MM.1S (cell line): ENCODE data around the gene GADD45G.

Experiments used
- DNase-seq: peaks from one replicate; pipeline ENCODE4 v3.0.0-alpha.2; 2015
- H2AFZ ChIP-seq: fragments of 300-600 bp; sonication (generic); 2 replicates; pipeline ENCODE4 v1.6.0; 2016; ENCODE audit warnings: antibody characterized with exemption, low read length
- H3F3A ChIP-seq: fragments of 300-600 bp; sonication (generic); 2 replicates; pipeline ENCODE4 v1.6.1; 2016; ENCODE audit warnings: mild to moderate bottlenecking, antibody characterized with exemption, low read length, moderate library complexity, mixed read lengths; ENCODE audit not compliant: insufficient read depth
- H3K27ac ChIP-seq: fragments of 300-600 bp; sonication (generic); 2 replicates; pipeline ENCODE4 v1.5.1; 2016; ENCODE audit warnings: mild to moderate bottlenecking, low read length
- H3K27me3 ChIP-seq: fragments of 300-600 bp; sonication (generic); replicated peaks from 2 replicates; pipeline ENCODE4 v1.6.0; 2016; ENCODE audit warnings: low read length; ENCODE audit not compliant: insufficient read depth
- H3K36me3 ChIP-seq: fragments of 300-600 bp; sonication (generic); replicated peaks from 2 replicates; pipeline ENCODE4 v1.6.1; 2016; ENCODE audit warnings: mild to moderate bottlenecking, low read length, mixed read lengths; ENCODE audit not compliant: insufficient read depth
- H3K4me1 ChIP-seq: fragments of 300-600 bp; sonication (generic); 2 replicates; pipeline ENCODE4 v1.6.1; 2016; ENCODE audit warnings: low read length, mixed read lengths
- H3K4me2 ChIP-seq: fragments of 300-600 bp; sonication (generic); 2 replicates; pipeline ENCODE4 v1.6.0; 2016; ENCODE audit warnings: low read depth, low read length
- H3K4me3 ChIP-seq: fragments of 300-600 bp; sonication (generic); 2 replicates; pipeline ENCODE4 v1.5.1; 2016; ENCODE audit warnings: low read length, mixed read lengths
- H3K79me2 ChIP-seq: fragments of 300-600 bp; sonication (generic); 2 replicates; pipeline ENCODE4 v1.6.1; 2016; ENCODE audit warnings: mixed run types, low read length, mixed read lengths
- H3K9ac ChIP-seq: fragments of 300-600 bp; sonication (generic); 2 replicates; pipeline ENCODE4 v1.6.1; 2016; ENCODE audit warnings: low read length, mixed read lengths
- H3K9me2 ChIP-seq: fragments of 300-600 bp; sonication (generic); replicated peaks from 2 replicates; pipeline ENCODE4 v1.6.1; 2016; ENCODE audit warnings: mild to moderate bottlenecking, low read length, mixed read lengths; ENCODE audit not compliant: insufficient read depth
- H3K9me3 ChIP-seq: fragments of 300-600 bp; sonication (generic); replicated peaks from 2 replicates; pipeline ENCODE4 v1.6.1; 2016; ENCODE audit warnings: mild to moderate bottlenecking, low read length, mixed read lengths; ENCODE audit not compliant: insufficient read depth
- H4K20me1 ChIP-seq: fragments of 300-600 bp; sonication (generic); 2 replicates; pipeline ENCODE4 v1.6.1; 2016; ENCODE audit warnings: mild to moderate bottlenecking, low read length, moderate library complexity, mixed read lengths; ENCODE audit not compliant: insufficient read depth
- EZH2 ChIP-seq: fragments of 300-600 bp; sonication (generic); optimal IDR thresholded peaks from 2 replicates; pipeline ENCODE3; 2017; ENCODE audit warnings: low read depth, mild to moderate bottlenecking, antibody characterized with exemption, low read length, mixed read lengths
- EZH2phosphoT487 ChIP-seq: fragments of 300-600 bp; sonication (generic); IDR thresholded peaks from 2 replicates; pipeline ENCODE4 v1.6.1; 2018; ENCODE audit warnings: antibody characterized with exemption, low read length
- TF ChIP-seq, protein P1 (sequence below): fragments of 300-600 bp; sonication (generic); IDR thresholded peaks from 2 replicates; pipeline ENCODE4 v1.5.1; 2016; ENCODE audit warnings: antibody characterized with exemption, low read length, mixed read lengths

The GADD45G gene

DNA sequence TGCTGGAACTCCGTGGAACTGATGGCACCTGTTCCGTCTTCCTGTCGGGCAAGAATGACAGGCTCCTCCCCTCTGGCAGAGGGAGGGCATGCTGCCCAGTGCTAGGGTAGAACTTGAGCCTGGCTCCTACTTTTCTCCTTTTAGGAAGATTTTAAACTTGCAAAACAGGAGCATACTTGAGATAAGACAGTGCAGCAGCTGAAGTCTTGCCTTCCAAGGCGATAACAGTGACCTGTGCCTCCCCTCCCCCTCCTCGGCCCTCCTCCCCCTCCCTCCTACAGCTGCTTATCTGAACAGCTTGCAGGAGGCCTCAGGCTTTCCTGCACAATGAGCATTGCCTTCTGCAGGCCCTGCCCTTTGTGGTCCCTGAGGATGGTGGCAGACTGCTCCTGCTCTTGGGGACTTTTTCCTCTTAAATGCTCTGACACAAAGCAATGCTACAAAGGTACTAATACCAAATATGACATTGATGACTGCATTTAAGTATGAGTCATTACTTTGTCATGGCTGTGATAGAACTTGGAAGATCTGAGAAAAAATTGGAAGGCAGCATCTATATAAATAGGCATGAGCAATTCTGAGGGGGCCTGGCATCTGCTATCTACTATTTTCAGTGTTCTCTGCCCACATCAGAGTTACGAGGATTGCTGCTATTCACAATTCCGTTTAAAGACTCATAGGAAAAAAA, 2.0 kb downstream of the GADD45G start:
- no peaks in the 10 kb centered on the region for H3K36me3 ChIP-seq
- peak overlapping the region; percentile 11; the same call in 1 of the 2 replicates for H3K9ac ChIP-seq
- no peaks in the 10 kb centered on the region for H3K9me3 ChIP-seq
- H2AFZ ChIP-seq: peak overlapping the region; percentile 62; the same call in 1 of the 2 replicates
- peaks cover 22% of the 10 kb centered on the region for H3F3A ChIP-seq
- peak; percentile 7 for DNase-seq
- H3K79me2 ChIP-seq: no peaks in the 10 kb centered on the region
- peak overlapping the region; percentile 20; the same call in 1 of the 2 replicates for H3K27ac ChIP-seq
- H4K20me1 ChIP-seq: no peaks in the 10 kb centered on the region
- H3K4me1 ChIP-seq: peaks cover 4% of the 10 kb centered on the region; the same call in 1 of the 2 replicates
- H3K4me2 ChIP-seq: peak overlapping the region; percentile 100; the same call in 1 of the 2 replicates
- peaks cover 27% of the 10 kb centered on the region for H3K27me3 ChIP-seq
- peak overlapping the region; percentile 74 for H3K4me3 ChIP-seq
- H3K9me2 ChIP-seq: no peaks in the 10 kb centered on the region
- no peak for TF ChIP-seq EZH2phosphoT487
- no peak for TF ChIP-seq EZH2
- TF ChIP-seq, protein P1, sequence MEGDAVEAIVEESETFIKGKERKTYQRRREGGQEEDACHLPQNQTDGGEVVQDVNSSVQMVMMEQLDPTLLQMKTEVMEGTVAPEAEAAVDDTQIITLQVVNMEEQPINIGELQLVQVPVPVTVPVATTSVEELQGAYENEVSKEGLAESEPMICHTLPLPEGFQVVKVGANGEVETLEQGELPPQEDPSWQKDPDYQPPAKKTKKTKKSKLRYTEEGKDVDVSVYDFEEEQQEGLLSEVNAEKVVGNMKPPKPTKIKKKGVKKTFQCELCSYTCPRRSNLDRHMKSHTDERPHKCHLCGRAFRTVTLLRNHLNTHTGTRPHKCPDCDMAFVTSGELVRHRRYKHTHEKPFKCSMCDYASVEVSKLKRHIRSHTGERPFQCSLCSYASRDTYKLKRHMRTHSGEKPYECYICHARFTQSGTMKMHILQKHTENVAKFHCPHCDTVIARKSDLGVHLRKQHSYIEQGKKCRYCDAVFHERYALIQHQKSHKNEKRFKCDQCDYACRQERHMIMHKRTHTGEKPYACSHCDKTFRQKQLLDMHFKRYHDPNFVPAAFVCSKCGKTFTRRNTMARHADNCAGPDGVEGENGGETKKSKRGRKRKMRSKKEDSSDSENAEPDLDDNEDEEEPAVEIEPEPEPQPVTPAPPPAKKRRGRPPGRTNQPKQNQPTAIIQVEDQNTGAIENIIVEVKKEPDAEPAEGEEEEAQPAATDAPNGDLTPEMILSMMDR: no peak

DNA sequence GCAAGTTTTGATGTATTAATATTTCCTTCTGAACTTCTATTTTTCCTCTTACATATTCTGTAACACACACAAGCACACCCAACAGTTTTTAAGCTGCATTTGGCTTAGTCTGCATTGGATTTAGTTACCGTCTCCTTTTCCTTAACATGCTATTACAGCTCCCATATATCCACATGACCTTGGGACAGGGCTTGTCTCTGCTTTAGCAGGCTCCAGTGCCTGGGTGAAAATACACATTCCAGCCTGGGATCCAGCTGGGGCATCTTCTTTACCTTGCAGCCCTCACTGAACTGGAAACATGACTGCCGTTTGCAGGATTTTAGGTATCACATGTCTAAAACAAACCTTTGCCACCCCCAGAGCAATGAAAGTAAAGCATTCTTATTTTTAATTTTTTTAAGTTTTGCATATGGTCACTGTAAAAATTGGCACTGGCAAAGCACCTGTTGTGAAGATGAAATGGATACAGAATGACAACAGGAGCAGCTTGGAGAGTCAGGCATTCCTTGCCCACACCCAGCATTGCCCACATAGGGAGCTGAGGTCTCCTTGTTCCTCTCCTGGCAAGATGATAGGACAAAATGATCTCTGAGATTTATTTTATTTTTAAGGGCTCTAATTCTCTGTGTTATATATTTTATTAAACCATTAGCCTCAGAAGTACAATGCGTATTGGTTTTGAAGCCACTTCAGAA, 4.0 kb downstream of the GADD45G start:
- DNase-seq: no peak
- Histone ChIP-seq H3K79me2 (no peaks in the 10 kb centered on the region), H3K27ac (no peak overlapping the region), H2AFZ (no peak overlapping the region), H3K4me3 (no peak overlapping the region), H3F3A (peaks cover 16% of the 10 kb centered on the region), H3K4me2 (no peak overlapping the region), H3K9me2 (no peaks in the 10 kb centered on the region), H3K9me3 (no peaks in the 10 kb centered on the region), H3K4me1 (peaks cover 4% of the 10 kb centered on the region; the same call in 1 of the 2 replicates), H3K36me3 (no peaks in the 10 kb centered on the region), H3K9ac (no peak overlapping the region), H4K20me1 (no peaks in the 10 kb centered on the region), H3K27me3 (peaks cover 27% of the 10 kb centered on the region)
- no peak for TF ChIP-seq EZH2
- TF ChIP-seq EZH2phosphoT487: no peak
- TF ChIP-seq, protein P1: no peak

DNA sequence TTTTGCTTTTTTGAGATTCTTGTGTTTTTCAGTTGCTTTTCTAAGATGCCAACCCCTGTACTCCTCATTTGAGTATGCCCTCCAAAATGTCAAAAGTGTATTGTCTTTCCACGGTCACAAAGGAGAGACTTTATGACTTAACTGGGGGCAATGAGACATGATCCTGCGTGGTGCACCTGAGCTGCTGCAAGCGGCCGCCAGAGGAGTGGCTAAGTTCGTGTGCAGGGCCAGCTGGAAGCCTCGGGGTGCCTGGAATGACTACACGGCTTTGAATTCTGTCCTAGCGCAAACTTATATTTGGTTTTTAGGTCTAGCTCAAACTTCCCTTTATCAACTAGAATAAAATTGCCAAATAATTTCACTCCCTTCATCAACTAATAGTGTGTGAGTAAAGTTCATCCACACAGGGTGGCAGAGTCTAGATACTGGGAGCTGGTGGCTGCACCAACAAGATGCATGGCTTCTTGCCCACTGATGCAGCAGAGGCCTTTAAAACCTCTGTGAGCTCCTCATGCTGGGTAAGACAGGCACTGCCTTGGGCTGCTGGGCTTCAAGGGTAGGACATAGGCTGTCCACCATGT, 4.7 kb downstream of the GADD45G start:
- H3K79me2 ChIP-seq: no peaks in the 10 kb centered on the region
- no peaks in the 10 kb centered on the region for H4K20me1 ChIP-seq
- H3K27ac ChIP-seq: no peak overlapping the region
- H3F3A ChIP-seq: peaks cover 12% of the 10 kb centered on the region
- H3K9ac ChIP-seq: no peak overlapping the region
- no peaks in the 10 kb centered on the region for H3K36me3 ChIP-seq
- H3K9me3 ChIP-seq: no peaks in the 10 kb centered on the region
- TF ChIP-seq, protein P1: no peak
- no peak for TF ChIP-seq EZH2phosphoT487
- TF ChIP-seq EZH2: no peak
- H3K4me1 ChIP-seq: peaks cover 4% of the 10 kb centered on the region; the same call in 1 of the 2 replicates
- H3K27me3 ChIP-seq: peaks cover 27% of the 10 kb centered on the region
- no peak overlapping the region for H3K4me3 ChIP-seq
- H3K4me2 ChIP-seq: no peak overlapping the region
- H3K9me2 ChIP-seq: no peaks in the 10 kb centered on the region
- no peak for DNase-seq
- H2AFZ ChIP-seq: no peak overlapping the region
